CD14-positive monocyte (primary cell): Measurements from ENCODE around the gene IER5. TPM values are rescaled to one million over a fixed set of nuclear protein-coding genes. Genes with fewer than 3 reads are reported as not detected.

ENCODE experiments used
- DNase-seq, 3 donors: peaks; one replicate each; pipeline ENCODE4 v3.0.0-alpha.2; 2011 to 2022
- H2AFZ ChIP-seq: 2 replicates; pipeline ENCODE4 v1.6.0; 2012; ENCODE audit warnings: mild to moderate bottlenecking, low read depth, low read length, inconsistent platforms; ENCODE audit not compliant: insufficient read depth, poor library complexity, severe bottlenecking
- H3K27ac ChIP-seq, 2 donors: 1 replicate in 1 of 2; 2 replicates in 1 of 2; pipeline ENCODE4 v1.5.1; 2012 to 2013; ENCODE audit warnings: low read length in 2 of 2, control low read depth in 1 of 2, inconsistent platforms in 1 of 2, low read depth in 1 of 2, mild to moderate bottlenecking in 1 of 2
- H3K27me3 ChIP-seq, 2 donors: one replicate each; pipeline versions ENCODE4 v1.6.0 to v1.6.1; 2011 to 2013; ENCODE audit warnings: low read length in 2 of 2; ENCODE audit not compliant: control insufficient read depth in 2 of 2, insufficient read depth in 2 of 2
- H3K36me3 ChIP-seq, 2 donors: replicated peaks in 1 of 2; 1 replicate in 1 of 2; 2 replicates in 1 of 2; pipeline versions ENCODE4 v1.5.1 to v1.6.1; 2012 to 2013; ENCODE audit warnings: low read length in 2 of 2, control low read depth in 1 of 2, inconsistent platforms in 1 of 2, mild to moderate bottlenecking in 1 of 2; ENCODE audit not compliant: insufficient read depth in 2 of 2, control insufficient read depth in 1 of 2
- H3K4me1 ChIP-seq, 2 donors: 1 replicate in 1 of 2; 2 replicates in 1 of 2; pipeline versions ENCODE4 v1.5.1 to v1.6.1; 2012 to 2013; ENCODE audit warnings: low read length in 2 of 2, control low read depth in 1 of 2, inconsistent platforms in 1 of 2, mild to moderate bottlenecking in 1 of 2, moderate library complexity in 1 of 2; ENCODE audit not compliant: insufficient read depth in 2 of 2, control insufficient read depth in 1 of 2
- H3K4me2 ChIP-seq: replicated peaks from 2 replicates; pipeline ENCODE3; 2012; ENCODE audit warnings: low read length, moderate library complexity, mild to moderate bottlenecking; ENCODE audit not compliant: poor library complexity, severe bottlenecking; ENCODE audit errors: extremely low read depth
- H3K4me3 ChIP-seq, 3 experiments: fragments of 200-600 bp in 1 of 3; sonication (generic) in 1 of 3; replicated peaks in 1 of 3; 1 replicate in 2 of 3; 2 replicates in 1 of 3; pipeline ENCODE4 v1.5.1; 2011 to 2013; ENCODE audit warnings: low read length in 3 of 3, mild to moderate bottlenecking in 3 of 3, control low read depth in 2 of 3, low read depth in 2 of 3, inconsistent platforms in 1 of 3, moderate library complexity in 1 of 3
- H3K79me2 ChIP-seq: 2 replicates; pipeline ENCODE4 v1.6.0; 2012; ENCODE audit warnings: mild to moderate bottlenecking, control low read depth, inconsistent platforms, low read length, moderate library complexity; ENCODE audit not compliant: insufficient read depth
- H3K9ac ChIP-seq: 2 replicates; pipeline ENCODE4 v1.6.0; 2017; ENCODE audit warnings: low read length, mild to moderate bottlenecking; ENCODE audit not compliant: insufficient read depth, poor library complexity, severe bottlenecking
- H3K9me3 ChIP-seq, 2 donors: replicated peaks in 1 of 2; 1 replicate in 1 of 2; 2 replicates in 1 of 2; pipeline versions ENCODE4 v1.5.1 to v1.6.1; 2012 to 2013; ENCODE audit warnings: low read length in 2 of 2, control low read depth in 1 of 2; ENCODE audit not compliant: control insufficient read depth in 1 of 2, insufficient read depth in 1 of 2
- H4K20me1 ChIP-seq: 2 replicates; pipeline ENCODE4 v1.6.0; 2012; ENCODE audit warnings: mild to moderate bottlenecking, low read length, control low read depth, moderate library complexity; ENCODE audit not compliant: insufficient read depth
- H3K27ac Mint-ChIP-seq, 7 donors: one replicate each; pipeline ENCODE4 v1.8.0; 2020; ENCODE audit warnings: mild to moderate bottlenecking in 7 of 7, mixed read lengths in 7 of 7, moderate library complexity in 6 of 7, inconsistent platforms in 2 of 7
- H3K27me3 Mint-ChIP-seq, 3 donors: one replicate each; pipeline ENCODE4 v1.8.0; 2021 to 2022; ENCODE audit warnings: low read depth in 3 of 3, mild to moderate bottlenecking in 3 of 3, mixed read lengths in 3 of 3, moderate library complexity in 3 of 3, inconsistent platforms in 1 of 3
- H3K36me3 Mint-ChIP-seq, 2 donors: one replicate each; pipeline ENCODE4 v1.8.0; 2020; ENCODE audit warnings: mixed read lengths in 2 of 2, inconsistent platforms in 1 of 2, mild to moderate bottlenecking in 1 of 2
- H3K4me1 Mint-ChIP-seq: one replicate; pipeline ENCODE4 v1.8.0; 2020; ENCODE audit warnings: mild to moderate bottlenecking, mixed read lengths
- H3K4me3 Mint-ChIP-seq, 2 donors: one replicate each; pipeline ENCODE4 v1.8.0; 2020; ENCODE audit warnings: mild to moderate bottlenecking in 2 of 2, mixed read lengths in 2 of 2, moderate library complexity in 1 of 2
- H3K9me3 Mint-ChIP-seq, 7 donors: one replicate each; pipeline ENCODE4 v1.8.0; 2020 to 2022; ENCODE audit warnings: mixed read lengths in 7 of 7, mild to moderate bottlenecking in 6 of 7, moderate library complexity in 6 of 7, inconsistent platforms in 2 of 7
- CTCF ChIP-seq: fragments of 200-600 bp; IDR thresholded peaks from one replicate; pipeline ENCODE4 v1.8.0; 2022; ENCODE audit warnings: antibody characterized with exemption, mild to moderate bottlenecking
- WGBS: methylation state at CpG from one replicate; pipeline ENCODE4 v1.1.5; 2013; ENCODE audit warnings: missing lambda C conversion rate; ENCODE audit not compliant: insufficient coverage; 5-methylcytosine and 5-hydroxymethylcytosine counted together
- intact Hi-C, 2 donors: fragments of 100-400 bp; cut with micrococcal nuclease; formaldehyde crosslinking; loops; one replicate each; pipeline versions ENCODE4 v1.15.0 to v1.15.1; 2023
- polyA minus RNA-seq: library from RNA; depleted of rRNA, polyadenylated mRNA; stranded (reverse); fragments of >200 nt; gene quantifications from 2 replicates; pipeline ENCODE4 v1.2.3, GENCODE V29; 2012
- polyA plus RNA-seq, 3 donors: library from polyadenylated mRNA; depleted of rRNA in 1 of 3; unstranded in 2 of 3; stranded (reverse) in 1 of 3; fragments of 300-500 nt in 2 of 3; fragments of >200 nt in 1 of 3; fragmentation: Illumina TruSeq in 2 of 3; gene quantifications; 1 replicate in 2 of 3; 2 replicates in 1 of 3; pipeline ENCODE4 v1.2.3, GENCODE V29; 2012 to 2021
- total RNA-seq, 12 experiments: library from RNA in 1 of 12; stranded (reverse) in 1 of 12; fragments of 120-200 nt in 1 of 12; gene quantifications; one replicate each; pipeline ENCODE4 v1.2.4 and lab custom pipeline; 2013 to 2026; ENCODE audit warnings: mixed read lengths in 6 of 12, inconsistent platforms in 1 of 12

IER5 gene
- total RNA-seq (2013): 131 TPM
- 100 to 1,000 TPM in 1 of 3 donors, 10 to 100 TPM in 2; 13.7 to 110 (median 29.0) TPM for polyA plus RNA-seq
- 132 and 213 TPM in 2 replicates for polyA minus RNA-seq
- 166 to 582 (median 368) reads per million in 11 experiments for total RNA-seq (lab: John Stamatoyannopoulos, UW)

GRCh38 chr1:181088079-181089016 is at the start of gene IER5:
Gene IER5 (plus strand): TSS chr1:181088700. CDS start chr1:181088903, 203 bp downstream.
- no peak for TF ChIP-seq CTCF
- Histone ChIP-seq H3K4me2 (peak within 1 kb of the TSS; percentile 91), H3K4me1 (peaks cover 54 to 68% of the 10 kb centered on the region in 2 donors), H3K4me3 (peak within 1 kb of the TSS; percentile 76 to 93 (median 91)), H3K79me2 (peaks cover 57% of the 10 kb centered on the region), H4K20me1 (peaks cover 51% of the 10 kb centered on the region), H3K27me3 (no peaks in the 10 kb centered on the region), H2AFZ (peak within 1 kb of the TSS; percentile 65), H3K36me3 (peaks cover 0 to 19% of the 10 kb centered on the region in 2 donors), H3K9ac (peak within 1 kb of the TSS; percentile 97), H3K27ac (peak within 1 kb of the TSS; percentile 92), H3K9me3 (no peaks in the 10 kb centered on the region)
- H3K27ac Mint-ChIP-seq: peak within 1 kb of the TSS; percentile 97 to 99 (median 98)
- peak; percentile 97 to 99 (median 98) for DNase-seq
- H3K27me3 Mint-ChIP-seq: no peaks in the 10 kb centered on the region
- H3K4me1 Mint-ChIP-seq: peaks cover 61% of the 10 kb centered on the region
- H3K36me3 Mint-ChIP-seq: peaks cover 21 to 25% of the 10 kb centered on the region in 2 donors
- H3K4me3 Mint-ChIP-seq: peak within 1 kb of the TSS; percentile 100
- intact Hi-C loops: loop anchor here (5.0 to 10.0 kb wide), 3 partner anchors 46 to 66 kb away; partner anchors contain the start of genes MR1 (in 1 of the 2) and STX6 (in 1 of the 2)
- peaks cover 0 to 2% (median 0%) of the 10 kb centered on the region in 7 donors for H3K9me3 Mint-ChIP-seq
- WGBS: 3% methylated on average over 60 of the region's 76 CpGs

DNA sequence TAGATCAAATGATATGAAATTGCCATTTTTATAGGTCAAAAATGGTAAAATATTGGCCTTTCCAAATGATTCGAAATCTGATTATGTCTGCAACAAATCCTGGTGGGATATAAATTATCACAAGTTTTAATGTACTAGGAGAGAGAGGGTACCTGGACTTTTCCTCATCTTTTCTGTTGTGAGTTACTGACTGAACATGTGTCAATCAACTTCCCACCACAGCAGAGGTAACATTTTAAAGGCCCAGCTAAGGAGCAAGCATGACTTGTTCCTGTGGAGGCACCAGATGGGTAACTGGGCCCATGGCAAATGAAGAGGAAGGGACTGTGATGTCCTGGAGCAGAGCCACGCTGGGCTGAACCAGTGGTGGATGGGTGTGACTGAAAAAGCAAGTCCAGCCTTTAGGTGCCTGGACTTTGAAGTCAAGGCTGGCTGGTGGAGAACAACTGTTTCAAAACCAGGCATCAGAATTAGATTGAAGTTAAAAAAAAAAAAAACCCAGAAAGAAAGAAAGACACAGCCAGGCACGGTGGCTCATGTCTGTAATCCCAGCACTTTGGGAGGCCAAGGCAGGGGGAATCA is 48.1 kb upstream of the IER5 start:
- H3K27ac Mint-ChIP-seq: peak overlapping the region in 4 of 7 donors; percentile 4 to 72 (median 41)
- H3K27ac ChIP-seq: peak overlapping the region in 1 of 2 donors; percentile 23
- peaks cover 87% of the 10 kb centered on the region for H3K79me2 ChIP-seq
- H3K4me1 ChIP-seq: peaks cover 72 to 91% of the 10 kb centered on the region in 2 donors
- no peaks in the 10 kb centered on the region for H4K20me1 ChIP-seq
- H3K27me3 Mint-ChIP-seq: peaks cover 0 to 1% (median 0%) of the 10 kb centered on the region in 3 donors
- H3K9ac ChIP-seq: no peak overlapping the region
- no peak overlapping the region for H3K4me3 Mint-ChIP-seq
- no peaks in the 10 kb centered on the region for H3K9me3 ChIP-seq
- H3K4me1 Mint-ChIP-seq: peaks cover 80% of the 10 kb centered on the region
- peaks cover 0 to 5% of the 10 kb centered on the region in 2 donors for H3K36me3 ChIP-seq
- H3K27me3 ChIP-seq: no peaks in the 10 kb centered on the region
- H2AFZ ChIP-seq: no peak overlapping the region
- H3K4me3 ChIP-seq: no peak overlapping the region
- H3K4me2 ChIP-seq: no peak overlapping the region
- peaks cover 31 to 35% of the 10 kb centered on the region in 2 donors for H3K36me3 Mint-ChIP-seq
- peaks cover 0 to 5% (median 0%) of the 10 kb centered on the region in 7 donors for H3K9me3 Mint-ChIP-seq
- TF ChIP-seq CTCF: no peak
- intact Hi-C loops: loop anchor here (5.0 kb wide), 2 partner anchors 47 to 102 kb away; partner anchors contain the start of gene IER5 (in 1 of the 2)
- WGBS: 29% methylated on average over 1 of the region's 3 CpGs
- DNase-seq: no peak
